K562 (cell line): ENCODE data around the gene TRIM25. TPM values are rescaled to one million over a fixed set of nuclear protein-coding genes. Genes with fewer than 3 reads are reported as not detected.

Source experiments
- ATAC-seq: fragments of 200-7000 bp; cut with Tn5 transposase; 3 replicates; pipeline ENCODE4 v1.9.1; 2020; ENCODE audit warnings: moderate library complexity
- BruUV-seq: library from RNA; stranded (reverse); fragments of 400-500 nt; replicated peaks from 2 replicates; lab custom pipeline; 2021; lab: Mats Ljungman, UMichigan
- CTCF ChIA-PET: fragments of 300-600 bp; formaldehyde crosslinking; extraction: SDS; loops from one replicate; lab custom pipeline; 2021; ENCODE audit warnings: low intra/inter-chr PET ratio; lab: Yijun Ruan, JAX
- POLR2A ChIA-PET: fragments of 300-600, 350-650 bp; sonication (Branson Sonifier 250); formaldehyde crosslinking; extraction: SDS; loops from one replicate; lab custom pipeline; 2021; ENCODE audit warnings: antibody characterized with exemption, inconsistent platforms; lab: Yijun Ruan, JAX
- DNase-seq, 4 experiments: peaks; one replicate each; pipeline versions ENCODE4 v3.0.0 to v3.0.0-alpha.2; 2011 to 2018; ENCODE audit warnings: low spot score in 3 of 4, mixed read lengths in 3 of 4; ENCODE audit errors: extremely low read depth in 1 of 4
- FAIRE-seq: peaks from 2 replicates; lab custom pipeline; 2011; peaks lifted over from hg19 to GRCh38; lab: Jason Lieb, UNC
- H2AFZ ChIP-seq: 2 replicates; pipeline ENCODE4 v1.6.0; 2011; ENCODE audit warnings: low read depth, low read length, control low read depth, inconsistent platforms
- H3K27ac ChIP-seq: fragments of 200-600 bp; 3 replicates; pipeline ENCODE4 v1.8.0; 2011; ENCODE audit warnings: low read depth, mild to moderate bottlenecking, control low read depth, inconsistent platforms, low read length, moderate library complexity, mixed read lengths; ENCODE audit errors: extremely low read depth
- H3K27me3 ChIP-seq, 2 experiments: fragments of 300-600 bp in 1 of 2; 2 replicates in 1 of 2; 3 replicates in 1 of 2; pipeline versions ENCODE4 v1.6.0 to v1.8.0; 2011; ENCODE audit warnings: inconsistent platforms in 2 of 2, low read length in 2 of 2, mild to moderate bottlenecking in 1 of 2, mixed read lengths in 1 of 2, moderate library complexity in 1 of 2; ENCODE audit not compliant: control insufficient read depth in 2 of 2, insufficient read depth in 2 of 2
- H3K36me3 ChIP-seq: fragments of 300-600 bp; 3 replicates; pipeline ENCODE4 v1.8.0; 2011; ENCODE audit warnings: mild to moderate bottlenecking, low read length, inconsistent platforms; ENCODE audit not compliant: control insufficient read depth, insufficient read depth
- H3K4me1 ChIP-seq, 2 experiments: fragments of 200-600 bp in 1 of 2; replicated peaks in 1 of 2; 2 replicates in 1 of 2; 3 replicates in 1 of 2; pipeline versions ENCODE4 v1.5.1 to v1.8.0; 2011; ENCODE audit warnings: inconsistent platforms in 2 of 2, low read length in 2 of 2, mild to moderate bottlenecking in 1 of 2, mixed read lengths in 1 of 2, moderate library complexity in 1 of 2; ENCODE audit not compliant: control insufficient read depth in 2 of 2, insufficient read depth in 2 of 2
- H3K4me2 ChIP-seq: 2 replicates; pipeline ENCODE4 v1.6.1; 2011; ENCODE audit warnings: low read length, control low read depth, inconsistent platforms, mixed read lengths; ENCODE audit not compliant: insufficient read depth
- H3K4me3 ChIP-seq: fragments of 200-600 bp; sonication (generic), shearing (Covaris generic); 2 replicates; pipeline ENCODE4 v1.5.1; 2016; ENCODE audit warnings: control low read depth, inconsistent platforms
- H3K79me2 ChIP-seq: fragments of 200-600 bp; 3 replicates; pipeline ENCODE4 v1.8.0; 2011; ENCODE audit warnings: low read length, inconsistent platforms; ENCODE audit not compliant: control insufficient read depth, insufficient read depth
- H3K9ac ChIP-seq, 2 experiments: 2 replicates each; pipeline versions ENCODE4 v1.6.0 to v1.6.1; 2011; ENCODE audit warnings: low read depth in 2 of 2, low read length in 2 of 2, control low read depth in 1 of 2, inconsistent platforms in 1 of 2, mild to moderate bottlenecking in 1 of 2, mixed read lengths in 1 of 2; ENCODE audit not compliant: insufficient read depth in 1 of 2
- H3K9me1 ChIP-seq: one replicate; pipeline ENCODE4 v1.6.0; 2011; ENCODE audit warnings: inconsistent platforms, mild to moderate bottlenecking, low read length, moderate library complexity; ENCODE audit not compliant: control insufficient read depth, insufficient read depth
- H3K9me3 ChIP-seq: replicated peaks from 2 replicates; pipeline ENCODE4 v1.5.1; 2011; ENCODE audit warnings: low read depth, low read length, inconsistent platforms; ENCODE audit not compliant: control insufficient read depth, insufficient read depth
- H4K20me1 ChIP-seq: replicated peaks from 2 replicates; pipeline ENCODE4 v1.6.1; 2011; ENCODE audit warnings: low read length, inconsistent platforms, mixed read lengths; ENCODE audit not compliant: control insufficient read depth, insufficient read depth
- C11orf30 ChIP-seq: fragments of 450-650 bp; IDR thresholded peaks from 2 replicates; pipeline ENCODE4 v1.6.1; 2016; ENCODE audit warnings: low read depth, mild to moderate bottlenecking
- MAFG ChIP-seq: fragments of 450-650 bp; conservative IDR thresholded peaks from 2 replicates; pipeline ENCODE4 v1.6.1; 2016; ENCODE audit warnings: missing genetic modification characterization, missing compliant biosample characterization
- MAFK ChIP-seq: IDR thresholded peaks from 2 replicates; pipeline ENCODE4 v1.6.1; 2011; ENCODE audit warnings: low read length, improper control_type of control experiment
- TARDBP ChIP-seq: fragments of 450-650 bp; IDR thresholded peaks from 2 replicates; pipeline ENCODE4 v1.6.1; 2016
- ZNF316 ChIP-seq: fragments of 450-650 bp; IDR thresholded peaks from 2 replicates; pipeline ENCODE4 v1.6.1; 2016
- ZNF444 ChIP-seq: fragments of 250-450 bp; sonication (Bioruptor Pico); IDR thresholded peaks from 2 replicates; pipeline ENCODE4 v1.4.0; 2020; ENCODE audit warnings: mild to moderate bottlenecking, moderate library complexity
- WGBS: fragments of 100-300 bp; shearing (Covaris generic); methylation state at CpG from one replicate; pipeline ENCODE4 v1.1.6; 2016; ENCODE audit warnings: low coverage, mixed read lengths; ENCODE audit not compliant: insufficient coverage; ENCODE audit errors: missing lambda C conversion rate; 5-methylcytosine and 5-hydroxymethylcytosine counted together
- in situ Hi-C: fragments of 300-500 bp; cut with MboI; formaldehyde crosslinking; loops from 4 replicates; pipeline ENCODE4 v1.15.0; 2018; ENCODE audit warnings: inconsistent platforms, mixed read lengths
- intact Hi-C: fragments of 100-400 bp; cut with micrococcal nuclease; formaldehyde crosslinking; loops from 2 replicates; pipeline ENCODE4 v1.14.2; 2022
- polyA plus RNA-seq, 8 experiments: library from polyadenylated mRNA; depleted of rRNA in 4 of 8; stranded (reverse) in 5 of 8; unstranded in 3 of 8; fragments of >200 nt; fragmentation: Nextera tagmentation in 2 of 8; fragmentation: Illumina TruSeq in 1 of 8; extraction: Ambion mirVana in 2 of 8; extraction: Trizol in 1 of 8; gene quantifications; 2 replicates each; pipeline versions ENCODE4 v1.2.1 to v1.2.3, GENCODE V29; 2011 to 2014; ENCODE audit warnings: inconsistent platforms in 1 of 8, missing spikeins in 1 of 8
- total RNA-seq, 7 experiments: library from RNA; depleted of rRNA in 6 of 7; stranded (reverse); fragments of >200 nt in 6 of 7; fragmentation: Illumina TruSeq in 2 of 7; extraction: Trizol in 2 of 7; gene quantifications; 2 replicates each; pipeline versions ENCODE4 v1.2.1 to v1.2.3, GENCODE V29; 2011 to 2021; ENCODE audit warnings: low replicate concordance in 1 of 7
- TF ChIP-seq, protein P1 (sequence below): fragments of 250-450 bp; sonication (Bioruptor Pico); IDR thresholded peaks from 2 replicates; pipeline ENCODE4 v1.4.0; 2020; ENCODE audit warnings: mild to moderate bottlenecking
- TF ChIP-seq, protein P2 (sequence below): sonication (generic); formaldehyde crosslinking; IDR thresholded peaks from 2 replicates; pipeline ENCODE4 v1.8.0; 2023; ENCODE audit warnings: mild to moderate bottlenecking, missing genetic modification reagents

The TRIM25 gene
- total and polyA plus RNA-seq, 9 of the 15 experiments (the other 6 are each of a cell fraction or from before 2014, with no cell fraction given): 5.9 to 49.5 (median 24.5) TPM

DNA sequence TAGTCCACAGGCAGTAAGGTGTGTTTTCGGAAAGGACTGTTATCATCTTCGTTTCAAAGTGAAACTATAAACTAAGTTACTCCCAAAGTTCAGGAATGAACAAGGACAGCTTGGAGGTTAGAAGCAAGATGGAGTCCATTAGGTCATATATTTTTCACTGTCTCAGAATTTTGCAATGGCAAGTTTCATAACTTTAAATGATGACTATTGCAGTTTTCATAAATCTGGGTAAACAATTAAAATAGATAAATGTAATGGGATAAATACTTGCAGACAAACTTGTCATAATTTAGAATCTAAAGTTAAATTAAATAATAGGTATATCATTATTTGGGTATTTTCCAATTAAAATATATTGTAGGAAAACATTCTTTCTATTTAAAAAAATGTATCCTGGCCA lies 14.7 kb upstream of the TRIM25 start:
- intact Hi-C loops: no loop called here
- no peak overlapping the region for H3K27ac ChIP-seq
- FAIRE-seq (no peak), ATAC-seq (no peak)
- WGBS: 43% methylated on average over 2 of the region's 2 CpGs
- CTCF ChIA-PET: no interaction called here
- no peaks in the 10 kb centered on the region; a peak in 1 of 5 replicates for H3K4me1 ChIP-seq
- H4K20me1 ChIP-seq: no peaks in the 10 kb centered on the region
- TF ChIP-seq C11orf30 (peak; percentile 54; the same call in 1 of the 2 replicates), MAFG (peak; percentile 39), MAFK (peak; percentile 33; the same call in 1 of the 2 replicates), TARDBP (no peak), ZNF316 (peak; percentile 87), ZNF444 (CRISPR knock-in tag) (no peak)
- TF ChIP-seq, protein P1, sequence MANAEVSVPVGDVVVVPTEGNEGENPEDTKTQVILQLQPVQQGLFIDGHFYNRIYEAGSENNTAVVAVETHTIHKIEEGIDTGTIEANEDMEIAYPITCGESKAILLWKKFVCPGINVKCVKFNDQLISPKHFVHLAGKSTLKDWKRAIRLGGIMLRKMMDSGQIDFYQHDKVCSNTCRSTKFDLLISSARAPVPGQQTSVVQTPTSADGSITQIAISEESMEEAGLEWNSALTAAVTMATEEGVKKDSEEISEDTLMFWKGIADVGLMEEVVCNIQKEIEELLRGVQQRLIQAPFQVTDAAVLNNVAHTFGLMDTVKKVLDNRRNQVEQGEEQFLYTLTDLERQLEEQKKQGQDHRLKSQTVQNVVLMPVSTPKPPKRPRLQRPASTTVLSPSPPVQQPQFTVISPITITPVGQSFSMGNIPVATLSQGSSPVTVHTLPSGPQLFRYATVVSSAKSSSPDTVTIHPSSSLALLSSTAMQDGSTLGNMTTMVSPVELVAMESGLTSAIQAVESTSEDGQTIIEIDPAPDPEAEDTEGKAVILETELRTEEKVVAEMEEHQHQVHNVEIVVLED (CRISPR knock-in tag): no peak
- TF ChIP-seq, protein P2, sequence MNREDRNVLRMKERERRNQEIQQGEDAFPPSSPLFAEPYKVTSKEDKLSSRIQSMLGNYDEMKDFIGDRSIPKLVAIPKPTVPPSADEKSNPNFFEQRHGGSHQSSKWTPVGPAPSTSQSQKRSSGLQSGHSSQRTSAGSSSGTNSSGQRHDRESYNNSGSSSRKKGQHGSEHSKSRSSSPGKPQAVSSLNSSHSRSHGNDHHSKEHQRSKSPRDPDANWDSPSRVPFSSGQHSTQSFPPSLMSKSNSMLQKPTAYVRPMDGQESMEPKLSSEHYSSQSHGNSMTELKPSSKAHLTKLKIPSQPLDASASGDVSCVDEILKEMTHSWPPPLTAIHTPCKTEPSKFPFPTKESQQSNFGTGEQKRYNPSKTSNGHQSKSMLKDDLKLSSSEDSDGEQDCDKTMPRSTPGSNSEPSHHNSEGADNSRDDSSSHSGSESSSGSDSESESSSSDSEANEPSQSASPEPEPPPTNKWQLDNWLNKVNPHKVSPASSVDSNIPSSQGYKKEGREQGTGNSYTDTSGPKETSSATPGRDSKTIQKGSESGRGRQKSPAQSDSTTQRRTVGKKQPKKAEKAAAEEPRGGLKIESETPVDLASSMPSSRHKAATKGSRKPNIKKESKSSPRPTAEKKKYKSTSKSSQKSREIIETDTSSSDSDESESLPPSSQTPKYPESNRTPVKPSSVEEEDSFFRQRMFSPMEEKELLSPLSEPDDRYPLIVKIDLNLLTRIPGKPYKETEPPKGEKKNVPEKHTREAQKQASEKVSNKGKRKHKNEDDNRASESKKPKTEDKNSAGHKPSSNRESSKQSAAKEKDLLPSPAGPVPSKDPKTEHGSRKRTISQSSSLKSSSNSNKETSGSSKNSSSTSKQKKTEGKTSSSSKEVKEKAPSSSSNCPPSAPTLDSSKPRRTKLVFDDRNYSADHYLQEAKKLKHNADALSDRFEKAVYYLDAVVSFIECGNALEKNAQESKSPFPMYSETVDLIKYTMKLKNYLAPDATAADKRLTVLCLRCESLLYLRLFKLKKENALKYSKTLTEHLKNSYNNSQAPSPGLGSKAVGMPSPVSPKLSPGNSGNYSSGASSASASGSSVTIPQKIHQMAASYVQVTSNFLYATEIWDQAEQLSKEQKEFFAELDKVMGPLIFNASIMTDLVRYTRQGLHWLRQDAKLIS (CRISPR knock-in tag): no peak
- TF ChIP-seq, all 486 proteins: peak for 4
- H3K9ac ChIP-seq: no peak overlapping the region
- no peaks in the 10 kb centered on the region for H3K9me1 ChIP-seq
- in situ Hi-C loops: no loop called here
- POLR2A ChIA-PET: interaction anchor here (0.6 to 1.0 kb wide), 2 partner anchors 8 to 110 kb away, joined by 3 read pairs; no protein-coding TSS in a partner anchor
- DNase-seq: no peak
- H3K27me3 ChIP-seq: no peaks in the 10 kb centered on the region
- BruUV-seq: no TSS peak
- no peak overlapping the region for H2AFZ ChIP-seq
- no peak overlapping the region for H3K4me3 ChIP-seq
- H3K9me3 ChIP-seq: no peaks in the 10 kb centered on the region
- no peak overlapping the region for H3K4me2 ChIP-seq
- H3K79me2 ChIP-seq: no peaks in the 10 kb centered on the region
- H3K36me3 ChIP-seq: no peaks in the 10 kb centered on the region
